HG02884 (cell line): Measurements from ENCODE around the gene MED13L.
"Not testable (repeated sequence)": the region's sequence is repeated elsewhere in the genome, so short reads cannot be mapped to it uniquely, and the experiment has no call there.

Source experiments
- ATAC-seq: cut with Tn5 transposase; IDR thresholded peaks from one replicate; pipeline ENCODE4 v1.9.1; 2021; ENCODE audit warnings: mild to moderate bottlenecking, moderate library complexity; ENCODE audit not compliant: unreplicated experiment

MED13L gene

GRCh38 chr12:116303929-116304328 is 26.4 kb upstream of the MED13L start:
- ATAC-seq, result no peak

- no peak for ATAC-seq
Measured at GRCh38 chr12:116303066-116303465, 25.6 kb upstream of the MED13L start.

GRCh38 chr12:116302166-116303058 is 24.9 kb upstream of the MED13L start:
- ATAC-seq, result no peak

GRCh38 chr12:116301621-116302020 is 24.1 kb upstream of the MED13L start:
- ATAC-seq, result no peak

- ATAC-seq, result no peak
Measured at GRCh38 chr12:116299665-116300328, 22.3 kb upstream of the MED13L start.

- no peak for ATAC-seq
Measured at GRCh38 chr12:116299064-116299463, 21.6 kb upstream of the MED13L start.

- no peak for ATAC-seq
Measured at GRCh38 chr12:116298578-116298977, 21.1 kb upstream of the MED13L start.

GRCh38 chr12:116297224-116297834 is 19.8 kb upstream of the MED13L start:
- no peak for ATAC-seq

- no peak for ATAC-seq
Measured at GRCh38 chr12:116295327-116296263, 18.1 kb upstream of the MED13L start.

GRCh38 chr12:116294454-116295165 is 17.1 kb upstream of the MED13L start:
- no peak for ATAC-seq

GRCh38 chr12:116293687-116294453 is 16.4 kb upstream of the MED13L start:
- no peak for ATAC-seq

GRCh38 chr12:116291218-116291617 is 13.7 kb upstream of the MED13L start:
- ATAC-seq, result no peak

- ATAC-seq, result no peak
Measured at GRCh38 chr12:116288735-116289134, 11.2 kb upstream of the MED13L start.

GRCh38 chr12:116287842-116288301 is 10.4 kb upstream of the MED13L start:
- ATAC-seq, result no peak

- no peak for ATAC-seq
Measured at GRCh38 chr12:116284396-116284795, 6.9 kb upstream of the MED13L start.

- not testable (repeated sequence) for ATAC-seq
Measured at GRCh38 chr12:116283881-116284280, 6.4 kb upstream of the MED13L start.

GRCh38 chr12:116282371-116283286 is 5.1 kb upstream of the MED13L start:
- ATAC-seq, result no peak
